HG03521 (cell line): ENCODE results near the gene KCNMA1.
A peak's percentile ranks its signal among the peaks of the same experiment; 100 is the strongest.
"Not testable (repeated sequence)": the region's sequence is repeated elsewhere in the genome, so short reads cannot be mapped to it uniquely, and the experiment has no call there.

Experiments
- ATAC-seq: cut with Tn5 transposase; IDR thresholded peaks from one replicate; pipeline ENCODE4 v1.9.1; 2021; ENCODE audit warnings: mild to moderate bottlenecking, moderate library complexity; ENCODE audit not compliant: unreplicated experiment

The KCNMA1 gene

GRCh38 chr10:77664008-77664407 lies 26.4 kb upstream of the KCNMA1 start:
- no peak for ATAC-seq

GRCh38 chr10:77661674-77662073 lies 24.1 kb upstream of the KCNMA1 start:
- ATAC-seq = no peak

- ATAC-seq = no peak
Observed at GRCh38 chr10:77661100-77661499, 23.5 kb upstream of the KCNMA1 start.

- not testable (repeated sequence) for ATAC-seq
Observed at GRCh38 chr10:77659046-77659670, 21.6 kb upstream of the KCNMA1 start.

GRCh38 chr10:77653210-77653609 lies 15.6 kb upstream of the KCNMA1 start:
- no peak for ATAC-seq

GRCh38 chr10:77649333-77650331 lies 12.0 kb upstream of the KCNMA1 start:
- peak; percentile 29 for ATAC-seq

GRCh38 chr10:77648472-77648871 lies 10.9 kb upstream of the KCNMA1 start:
- ATAC-seq = no peak

GRCh38 chr10:77647543-77648293 lies 10.1 kb upstream of the KCNMA1 start:
- ATAC-seq = no peak

- ATAC-seq = no peak
Observed at GRCh38 chr10:77644557-77645243, 7.1 kb upstream of the KCNMA1 start.

GRCh38 chr10:77643795-77644468 lies 6.3 kb upstream of the KCNMA1 start:
- ATAC-seq = no peak

GRCh38 chr10:77641788-77642397 lies 4.3 kb upstream of the KCNMA1 start:
- ATAC-seq = no peak

GRCh38 chr10:77641344-77641743 lies 3.7 kb upstream of the KCNMA1 start:
- no peak for ATAC-seq

- ATAC-seq = no peak
Observed at GRCh38 chr10:77640167-77640566, 2.6 kb upstream of the KCNMA1 start.

GRCh38 chr10:77639756-77640155 lies 2.1 kb upstream of the KCNMA1 start:
- ATAC-seq = no peak

- ATAC-seq = no peak
Observed at GRCh38 chr10:77638321-77639101, 903 bp upstream of the KCNMA1 start.

- ATAC-seq = no peak
Observed at GRCh38 chr10:77636967-77637531, 559 bp downstream of the KCNMA1 start.

GRCh38 chr10:77636282-77636966 lies 1.2 kb downstream of the KCNMA1 start:
- no peak for ATAC-seq
